ENCODE results near the gene APBA2. TPM values are rescaled to one million over a fixed set of nuclear protein-coding genes. Genes with fewer than 3 reads are reported as not detected.

Gene APBA2
- total RNA-seq, 1 donor from 2014 or later = 33.1 TPM

DNA sequence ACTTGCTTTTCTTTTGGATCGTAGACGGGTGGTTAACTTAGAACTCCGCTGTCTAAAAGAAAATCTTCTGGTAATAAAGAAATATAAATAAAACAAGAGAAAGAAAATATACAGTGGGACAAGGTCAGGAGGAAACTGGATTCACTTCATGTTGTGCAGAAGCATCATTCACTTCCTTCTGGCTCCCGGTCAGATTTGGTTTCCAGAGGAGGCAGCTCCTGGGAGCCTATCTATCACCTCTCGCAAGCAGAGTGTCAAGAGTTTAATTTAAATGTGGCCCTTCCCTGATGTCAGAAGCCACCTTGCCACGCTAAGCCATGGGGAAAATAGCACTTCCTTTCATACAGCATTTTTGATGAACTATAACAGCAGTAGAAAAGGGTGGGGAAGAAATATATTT is 244.7 kb downstream of the APBA2 start:
- Mint-ChIP-seq H3K4me3 (no peak overlapping the region), H3K27me3 (ENCODE audit: low read depth) (no peaks in the 10 kb centered on the region), H3K4me1 (peaks cover 13% of the 10 kb centered on the region), H3K27ac (peak overlapping the region; percentile 23), H3K36me3 (no peaks in the 10 kb centered on the region), H3K9me3 (no peaks in the 10 kb centered on the region)
- no peak for DNase-seq (ENCODE audit: low spot score in 2 of 2, unreplicated experiment in 2 of 2)
- TF ChIP-seq, protein P1, sequence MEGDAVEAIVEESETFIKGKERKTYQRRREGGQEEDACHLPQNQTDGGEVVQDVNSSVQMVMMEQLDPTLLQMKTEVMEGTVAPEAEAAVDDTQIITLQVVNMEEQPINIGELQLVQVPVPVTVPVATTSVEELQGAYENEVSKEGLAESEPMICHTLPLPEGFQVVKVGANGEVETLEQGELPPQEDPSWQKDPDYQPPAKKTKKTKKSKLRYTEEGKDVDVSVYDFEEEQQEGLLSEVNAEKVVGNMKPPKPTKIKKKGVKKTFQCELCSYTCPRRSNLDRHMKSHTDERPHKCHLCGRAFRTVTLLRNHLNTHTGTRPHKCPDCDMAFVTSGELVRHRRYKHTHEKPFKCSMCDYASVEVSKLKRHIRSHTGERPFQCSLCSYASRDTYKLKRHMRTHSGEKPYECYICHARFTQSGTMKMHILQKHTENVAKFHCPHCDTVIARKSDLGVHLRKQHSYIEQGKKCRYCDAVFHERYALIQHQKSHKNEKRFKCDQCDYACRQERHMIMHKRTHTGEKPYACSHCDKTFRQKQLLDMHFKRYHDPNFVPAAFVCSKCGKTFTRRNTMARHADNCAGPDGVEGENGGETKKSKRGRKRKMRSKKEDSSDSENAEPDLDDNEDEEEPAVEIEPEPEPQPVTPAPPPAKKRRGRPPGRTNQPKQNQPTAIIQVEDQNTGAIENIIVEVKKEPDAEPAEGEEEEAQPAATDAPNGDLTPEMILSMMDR (IDR thresholded peaks at IDR 0.05; ENCODE audit: unreplicated experiment) = no peak

DNA sequence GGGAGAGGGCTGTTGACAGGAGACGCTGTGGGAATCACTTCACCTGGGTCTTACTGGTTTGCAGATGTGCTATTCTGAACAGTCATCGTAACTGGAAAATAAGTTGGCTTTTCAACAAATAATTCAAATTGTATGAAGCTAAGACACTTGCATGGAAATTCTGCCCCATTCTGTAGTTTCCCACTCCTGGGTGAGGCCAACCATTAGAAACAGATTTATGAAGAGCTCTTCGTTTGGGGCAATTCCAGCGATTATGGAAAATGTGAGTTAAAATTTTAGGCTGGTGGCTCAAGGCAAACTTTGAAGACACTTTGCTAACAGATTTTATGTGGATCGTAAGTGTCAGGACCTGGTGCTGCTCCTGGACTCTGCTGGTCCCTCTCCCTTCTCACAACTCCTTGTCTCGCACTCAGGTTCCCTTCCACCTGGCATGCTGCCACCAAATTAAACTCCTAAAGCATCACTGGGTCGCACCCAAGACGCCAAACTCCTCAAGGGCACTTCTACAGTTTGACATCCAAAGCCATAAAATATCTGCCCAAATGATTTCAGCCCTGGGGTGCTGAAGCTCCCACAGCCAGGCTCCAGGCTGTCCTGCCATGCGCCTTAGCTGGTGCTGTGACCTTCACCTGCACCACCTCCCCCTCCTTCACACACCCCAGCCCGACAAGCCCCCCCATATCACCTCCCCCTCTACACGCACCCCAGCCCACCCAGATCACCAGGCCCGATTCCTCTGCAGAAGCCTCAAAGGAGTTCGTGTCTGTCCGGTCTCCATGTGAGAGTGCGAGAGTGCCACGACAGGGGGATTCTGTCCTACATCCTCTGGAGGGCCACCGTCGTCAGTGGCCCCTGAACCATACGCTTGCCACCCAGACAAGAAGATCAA is 245.4 kb downstream of the APBA2 start:
- no peak for DNase-seq (ENCODE audit: low spot score in 2 of 2, unreplicated experiment in 2 of 2)
- Mint-ChIP-seq H3K27me3 (ENCODE audit: low read depth) (no peaks in the 10 kb centered on the region), H3K36me3 (no peaks in the 10 kb centered on the region), H3K9me3 (no peaks in the 10 kb centered on the region), H3K4me3 (no peak overlapping the region), H3K4me1 (peaks cover 13% of the 10 kb centered on the region), H3K27ac (peak overlapping the region; percentile 23)
- TF ChIP-seq, protein P1 (IDR thresholded peaks at IDR 0.05; ENCODE audit: unreplicated experiment) = no peak

DNA sequence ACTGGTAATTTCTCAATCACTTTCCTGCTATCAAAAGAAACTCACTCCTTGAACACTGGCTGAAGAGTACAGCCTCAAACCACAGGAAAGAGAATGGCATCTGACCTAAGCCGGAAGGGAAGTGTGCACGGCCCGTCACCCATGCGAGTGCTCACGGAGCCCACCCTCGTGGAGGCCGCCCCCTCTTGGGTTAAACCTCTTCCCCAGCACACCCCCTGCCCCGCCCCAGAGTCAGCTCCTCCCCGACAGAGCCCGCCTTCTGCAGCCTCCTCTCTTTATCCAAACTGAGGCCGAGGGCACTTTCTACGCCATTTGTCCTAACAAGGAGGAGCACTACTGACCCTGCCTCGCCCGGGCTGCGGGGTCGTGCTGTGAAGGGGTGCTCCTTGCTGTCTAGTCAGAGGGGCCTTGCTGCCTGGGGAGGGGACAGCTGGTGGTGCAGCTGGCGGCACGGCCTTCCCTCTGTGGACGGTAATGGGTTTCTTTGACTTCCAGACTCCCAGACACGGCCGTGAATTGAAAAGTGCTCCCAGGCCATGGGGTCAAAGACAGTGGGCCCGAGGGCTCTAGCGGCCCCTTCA is 246.2 kb downstream of the APBA2 start:
- Mint-ChIP-seq H3K36me3 (no peaks in the 10 kb centered on the region), H3K27me3 (ENCODE audit: low read depth) (no peaks in the 10 kb centered on the region), H3K27ac (no peak overlapping the region), H3K4me3 (no peak overlapping the region), H3K9me3 (no peaks in the 10 kb centered on the region), H3K4me1 (peaks cover 13% of the 10 kb centered on the region)
- no peak for DNase-seq (ENCODE audit: low spot score in 2 of 2, unreplicated experiment in 2 of 2)
- TF ChIP-seq, protein P1 (IDR thresholded peaks at IDR 0.05; ENCODE audit: unreplicated experiment) = no peak

DNA sequence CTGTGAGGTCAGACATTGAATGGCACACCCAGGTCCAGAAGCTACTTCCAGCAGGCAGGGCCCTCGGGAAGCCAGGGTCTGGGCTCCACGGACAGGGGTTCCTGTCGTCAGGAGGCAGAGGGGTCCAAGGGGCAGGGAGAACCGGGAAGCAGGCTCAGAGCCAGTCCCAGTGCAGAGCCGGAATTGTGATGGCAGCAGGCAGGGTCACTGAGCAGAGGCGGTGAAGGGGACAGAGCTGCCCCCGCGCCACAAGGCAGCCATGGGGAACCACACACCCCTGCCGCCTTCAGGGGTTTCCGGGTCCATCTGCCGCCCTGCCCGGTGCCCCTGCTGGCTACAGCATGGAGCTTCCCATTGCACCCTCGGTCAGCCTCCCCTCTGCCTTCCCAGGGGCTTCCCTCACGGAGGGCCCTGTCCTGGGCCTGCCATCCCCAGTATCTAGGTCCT is 247.0 kb downstream of the APBA2 start:
- no peak overlapping the region for H3K4me3 Mint-ChIP-seq
- no peak for DNase-seq (ENCODE audit: low spot score in 2 of 2, unreplicated experiment in 2 of 2)
- H3K27ac Mint-ChIP-seq = no peak overlapping the region
- TF ChIP-seq, protein P1 (IDR thresholded peaks at IDR 0.05; ENCODE audit: unreplicated experiment) = no peak
- H3K27me3 Mint-ChIP-seq (ENCODE audit: low read depth) = no peaks in the 10 kb centered on the region
- no peaks in the 10 kb centered on the region for H3K9me3 Mint-ChIP-seq
- H3K36me3 Mint-ChIP-seq = no peaks in the 10 kb centered on the region
- H3K4me1 Mint-ChIP-seq = peaks cover 13% of the 10 kb centered on the region

DNA sequence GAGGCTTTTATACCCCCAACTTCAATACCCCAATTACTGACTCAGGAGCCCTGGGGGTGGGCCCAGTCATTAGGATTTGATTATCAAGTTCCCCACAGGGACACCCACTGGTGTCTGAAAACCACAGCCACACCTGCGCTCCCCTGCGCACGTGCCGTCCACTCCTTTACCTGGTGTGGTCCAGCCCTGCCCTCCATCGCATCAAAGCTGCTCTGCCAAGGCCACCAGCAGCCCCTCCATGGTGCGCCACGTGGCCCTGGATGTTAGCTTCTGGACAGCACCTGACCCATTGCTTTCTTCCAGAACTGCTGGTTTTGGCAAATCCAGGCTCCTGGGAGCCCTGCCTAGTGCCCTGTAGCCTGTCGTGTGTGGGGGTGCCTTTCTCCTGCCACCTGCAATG is 247.5 kb downstream of the APBA2 start:
- no peak overlapping the region for H3K27ac Mint-ChIP-seq
- H3K27me3 Mint-ChIP-seq (ENCODE audit: low read depth) = no peaks in the 10 kb centered on the region
- H3K4me3 Mint-ChIP-seq = no peak overlapping the region
- TF ChIP-seq, protein P1 (IDR thresholded peaks at IDR 0.05; ENCODE audit: unreplicated experiment) = no peak
- H3K9me3 Mint-ChIP-seq = no peaks in the 10 kb centered on the region
- DNase-seq (ENCODE audit: low spot score in 2 of 2, unreplicated experiment in 2 of 2) = no peak
- peaks cover 13% of the 10 kb centered on the region for H3K4me1 Mint-ChIP-seq
- no peaks in the 10 kb centered on the region for H3K36me3 Mint-ChIP-seq
